ENCODE measurements around the gene CPSF4. TPM values are rescaled to one million over a fixed set of nuclear protein-coding genes. Genes with fewer than 3 reads are reported as not detected.

The CPSF4 gene
- polyA plus RNA-seq, 1 donor from 2014 or later = 209 TPM

DNA sequence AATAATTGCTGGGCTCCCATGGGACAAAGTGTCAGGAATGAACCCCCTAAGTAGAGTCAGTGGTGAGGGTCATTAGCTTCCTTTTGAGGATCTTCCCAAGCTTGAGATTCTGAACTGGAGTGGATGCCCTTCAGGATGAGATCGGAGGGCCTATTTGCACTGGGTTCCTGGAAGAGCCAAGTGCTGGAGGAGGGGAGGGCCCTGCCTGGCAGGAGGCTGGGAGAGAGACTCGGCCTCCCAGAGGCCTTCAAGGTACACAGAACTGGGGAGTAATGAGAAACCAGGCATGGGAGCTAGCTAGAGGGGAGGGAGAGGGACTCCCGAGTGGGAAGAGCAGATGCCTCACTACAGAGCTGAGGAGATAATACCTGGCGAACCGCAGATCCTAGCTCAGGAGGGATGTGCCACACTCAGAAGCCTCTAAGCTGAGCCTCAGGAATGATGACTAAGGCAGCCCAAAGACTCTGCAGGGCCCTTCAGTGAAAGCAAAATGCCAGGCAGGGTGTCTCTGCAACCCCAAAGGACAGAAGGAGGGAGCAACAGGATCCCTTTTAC, 39.8 kb upstream of the CPSF4 start:
- no peaks in the 10 kb centered on the region for H3K27me3 ChIP-seq (ENCODE audit: insufficient read depth, low read depth, low read length)
- no peak for TF ChIP-seq MXI1 (conservative IDR thresholded peaks at IDR 0.05; ENCODE audit: poor library complexity, severe bottlenecking)
- no peak for TF ChIP-seq EZH2 (IDR thresholded peaks at IDR 0.05; ENCODE audit: borderline replicate concordance, insufficient read depth, low read length, poor library complexity, severe bottlenecking)
- TF ChIP-seq RAD21 (conservative IDR thresholded peaks at IDR 0.05) = no peak
- TF ChIP-seq TAF1 (IDR thresholded peaks at IDR 0.05; ENCODE audit: low read depth) = no peak
- TF ChIP-seq, protein P1, sequence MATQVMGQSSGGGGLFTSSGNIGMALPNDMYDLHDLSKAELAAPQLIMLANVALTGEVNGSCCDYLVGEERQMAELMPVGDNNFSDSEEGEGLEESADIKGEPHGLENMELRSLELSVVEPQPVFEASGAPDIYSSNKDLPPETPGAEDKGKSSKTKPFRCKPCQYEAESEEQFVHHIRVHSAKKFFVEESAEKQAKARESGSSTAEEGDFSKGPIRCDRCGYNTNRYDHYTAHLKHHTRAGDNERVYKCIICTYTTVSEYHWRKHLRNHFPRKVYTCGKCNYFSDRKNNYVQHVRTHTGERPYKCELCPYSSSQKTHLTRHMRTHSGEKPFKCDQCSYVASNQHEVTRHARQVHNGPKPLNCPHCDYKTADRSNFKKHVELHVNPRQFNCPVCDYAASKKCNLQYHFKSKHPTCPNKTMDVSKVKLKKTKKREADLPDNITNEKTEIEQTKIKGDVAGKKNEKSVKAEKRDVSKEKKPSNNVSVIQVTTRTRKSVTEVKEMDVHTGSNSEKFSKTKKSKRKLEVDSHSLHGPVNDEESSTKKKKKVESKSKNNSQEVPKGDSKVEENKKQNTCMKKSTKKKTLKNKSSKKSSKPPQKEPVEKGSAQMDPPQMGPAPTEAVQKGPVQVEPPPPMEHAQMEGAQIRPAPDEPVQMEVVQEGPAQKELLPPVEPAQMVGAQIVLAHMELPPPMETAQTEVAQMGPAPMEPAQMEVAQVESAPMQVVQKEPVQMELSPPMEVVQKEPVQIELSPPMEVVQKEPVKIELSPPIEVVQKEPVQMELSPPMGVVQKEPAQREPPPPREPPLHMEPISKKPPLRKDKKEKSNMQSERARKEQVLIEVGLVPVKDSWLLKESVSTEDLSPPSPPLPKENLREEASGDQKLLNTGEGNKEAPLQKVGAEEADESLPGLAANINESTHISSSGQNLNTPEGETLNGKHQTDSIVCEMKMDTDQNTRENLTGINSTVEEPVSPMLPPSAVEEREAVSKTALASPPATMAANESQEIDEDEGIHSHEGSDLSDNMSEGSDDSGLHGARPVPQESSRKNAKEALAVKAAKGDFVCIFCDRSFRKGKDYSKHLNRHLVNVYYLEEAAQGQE (IDR thresholded peaks at IDR 0.05; ENCODE audit: borderline replicate concordance) = no peak
- no peak for TF ChIP-seq EP300 (conservative IDR thresholded peaks at IDR 0.05; ENCODE audit: poor library complexity, severe bottlenecking)
- no peak for TF ChIP-seq POLR2AphosphoS5 (IDR thresholded peaks at IDR 0.05)
- TF ChIP-seq SMC3 (conservative IDR thresholded peaks at IDR 0.05; ENCODE audit: poor library complexity) = no peak
- TF ChIP-seq, protein P2, sequence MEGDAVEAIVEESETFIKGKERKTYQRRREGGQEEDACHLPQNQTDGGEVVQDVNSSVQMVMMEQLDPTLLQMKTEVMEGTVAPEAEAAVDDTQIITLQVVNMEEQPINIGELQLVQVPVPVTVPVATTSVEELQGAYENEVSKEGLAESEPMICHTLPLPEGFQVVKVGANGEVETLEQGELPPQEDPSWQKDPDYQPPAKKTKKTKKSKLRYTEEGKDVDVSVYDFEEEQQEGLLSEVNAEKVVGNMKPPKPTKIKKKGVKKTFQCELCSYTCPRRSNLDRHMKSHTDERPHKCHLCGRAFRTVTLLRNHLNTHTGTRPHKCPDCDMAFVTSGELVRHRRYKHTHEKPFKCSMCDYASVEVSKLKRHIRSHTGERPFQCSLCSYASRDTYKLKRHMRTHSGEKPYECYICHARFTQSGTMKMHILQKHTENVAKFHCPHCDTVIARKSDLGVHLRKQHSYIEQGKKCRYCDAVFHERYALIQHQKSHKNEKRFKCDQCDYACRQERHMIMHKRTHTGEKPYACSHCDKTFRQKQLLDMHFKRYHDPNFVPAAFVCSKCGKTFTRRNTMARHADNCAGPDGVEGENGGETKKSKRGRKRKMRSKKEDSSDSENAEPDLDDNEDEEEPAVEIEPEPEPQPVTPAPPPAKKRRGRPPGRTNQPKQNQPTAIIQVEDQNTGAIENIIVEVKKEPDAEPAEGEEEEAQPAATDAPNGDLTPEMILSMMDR (IDR thresholded peaks at IDR 0.05; ENCODE audit: poor library complexity, severe bottlenecking) = no peak
- H3F3A ChIP-seq (ENCODE audit: insufficient read depth, low read length, poor library complexity, severe bottlenecking) = no peaks in the 10 kb centered on the region
- H3K4me2 ChIP-seq (ENCODE audit: low read length) = no peak overlapping the region
- H3K9me2 ChIP-seq (ENCODE audit: insufficient read depth, low read length) = no peaks in the 10 kb centered on the region
- no peak overlapping the region for H3K9ac ChIP-seq (ENCODE audit: low read length)
- no peak overlapping the region for H3K4me3 ChIP-seq (ENCODE audit: low read length)
- no peaks in the 10 kb centered on the region for H3K79me2 ChIP-seq (replicated peaks; ENCODE audit: insufficient read depth, low read length)
- no peaks in the 10 kb centered on the region for H4K20me1 ChIP-seq (ENCODE audit: insufficient read depth)
- no peak overlapping the region for H3K27ac ChIP-seq (ENCODE audit: low read length)
- H3K9me3 ChIP-seq (ENCODE audit: low read length) = no peaks in the 10 kb centered on the region
- H3K36me3 ChIP-seq (ENCODE audit: insufficient read depth, low read length) = no peaks in the 10 kb centered on the region
- H2AFZ ChIP-seq (ENCODE audit: low read depth, low read length) = no peak overlapping the region

DNA sequence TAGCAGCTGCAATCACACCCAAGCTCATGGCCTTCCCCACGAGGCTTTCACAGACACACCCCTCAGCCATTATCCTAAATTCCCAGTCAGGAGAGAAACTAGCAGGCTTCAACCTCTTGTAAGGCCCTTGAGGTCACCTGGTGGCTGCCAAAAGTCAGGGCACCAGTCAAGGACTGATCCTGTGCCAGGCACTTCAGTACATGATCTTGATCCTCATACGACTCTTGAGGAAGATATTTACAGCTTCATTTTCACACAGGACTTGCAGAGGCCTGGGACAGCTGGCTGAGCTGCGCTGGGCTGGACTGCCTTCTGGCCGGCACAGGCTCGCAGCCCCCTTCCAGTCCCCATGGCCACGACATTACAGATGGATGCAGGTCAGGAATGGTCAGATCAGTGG, 39.1 kb upstream of the CPSF4 start:
- TF ChIP-seq EZH2 (IDR thresholded peaks at IDR 0.05; ENCODE audit: borderline replicate concordance, insufficient read depth, low read length, poor library complexity, severe bottlenecking) = no peak

More for the DNA sequence above, 39.1 kb upstream of the CPSF4 start:
- Histone ChIP-seq H3K9me3 (ENCODE audit: low read length) (no peaks in the 10 kb centered on the region), H3K27me3 (ENCODE audit: insufficient read depth, low read depth, low read length) (no peaks in the 10 kb centered on the region), H3K36me3 (ENCODE audit: insufficient read depth, low read length) (no peaks in the 10 kb centered on the region), H3K27ac (ENCODE audit: low read length) (no peak overlapping the region), H3K9ac (ENCODE audit: low read length) (no peak overlapping the region), H4K20me1 (ENCODE audit: insufficient read depth) (no peaks in the 10 kb centered on the region), H3F3A (ENCODE audit: insufficient read depth, low read length, poor library complexity, severe bottlenecking) (no peaks in the 10 kb centered on the region), H3K4me2 (ENCODE audit: low read length) (no peak overlapping the region), H3K9me2 (ENCODE audit: insufficient read depth, low read length) (no peaks in the 10 kb centered on the region), H3K79me2 (replicated peaks; ENCODE audit: insufficient read depth, low read length) (no peaks in the 10 kb centered on the region), H3K4me3 (ENCODE audit: low read length) (no peak overlapping the region), H2AFZ (ENCODE audit: low read depth, low read length) (no peak overlapping the region)

Measured in neural cell (in vitro differentiated cells).